ENCODE results near the gene RSPH4A.

- TF ChIP-seq CTCF (IDR thresholded peaks at IDR 0.05), result peak in 2 of 4 experiments; percentile 15 to 40
- TF ChIP-seq POLR2AphosphoS5 (IDR thresholded peaks at IDR 0.05), result peak; percentile 75
- TF ChIP-seq POLR2A (IDR thresholded peaks at IDR 0.05), result peak; percentile 59 to 62
- TF ChIP-seq EP300 (IDR thresholded peaks at IDR 0.05), result no peak
Measured at GRCh38 chr6:116570856-116571682, 45.2 kb upstream of the RSPH4A start, which contains the start of gene RWDD1.

Measured in gastroesophageal sphincter (tissue), 3 donors.